GM18858 (cell line): ENCODE measurements around the gene TLE6.
"Not testable (repeated sequence)": the region's sequence is repeated elsewhere in the genome, so short reads cannot be mapped to it uniquely, and the experiment has no call there.

Source experiments
- ATAC-seq: cut with Tn5 transposase; IDR thresholded peaks from one replicate; pipeline ENCODE4 v1.9.1; 2021; ENCODE audit not compliant: unreplicated experiment

TLE6 gene

GRCh38 chr19:3001235-3001800 lies 24.0 kb downstream of the TLE6 start:
- ATAC-seq = no peak

GRCh38 chr19:3003046-3003445 lies 25.7 kb downstream of the TLE6 start:
- no peak for ATAC-seq

GRCh38 chr19:3004522-3004921 lies 27.2 kb downstream of the TLE6 start:
- ATAC-seq = no peak

GRCh38 chr19:3005345-3005744 lies 28.0 kb downstream of the TLE6 start:
- ATAC-seq = no peak

- no peak for ATAC-seq
These were observed 28.9 kb downstream of the TLE6 start for GRCh38 chr19:3006075-3006767.

GRCh38 chr19:3007975-3008374 lies 30.6 kb downstream of the TLE6 start:
- ATAC-seq = no peak

GRCh38 chr19:3008994-3009393 lies 31.6 kb downstream of the TLE6 start:
- ATAC-seq = no peak

- no peak for ATAC-seq
These were observed 33.5 kb downstream of the TLE6 start for GRCh38 chr19:3010871-3011270.

GRCh38 chr19:3012059-3012458 lies 34.7 kb downstream of the TLE6 start:
- ATAC-seq = not testable (repeated sequence)

- ATAC-seq = no peak
These were observed 35.4 kb downstream of the TLE6 start for GRCh38 chr19:3012621-3013262.

- ATAC-seq = no peak
These were observed 35.9 kb downstream of the TLE6 start for GRCh38 chr19:3013263-3013725.

- no peak for ATAC-seq
These were observed 36.8 kb downstream of the TLE6 start for GRCh38 chr19:3014135-3014534.

GRCh38 chr19:3015126-3016057 lies 38.0 kb downstream of the TLE6 start:
- no peak for ATAC-seq

GRCh38 chr19:3017923-3018322 lies 40.6 kb downstream of the TLE6 start:
- no peak for ATAC-seq

GRCh38 chr19:3019211-3019854 lies 42.0 kb downstream of the TLE6 start:
- ATAC-seq = no peak

- ATAC-seq = no peak
These were observed 43.1 kb downstream of the TLE6 start for GRCh38 chr19:3020321-3020960.

GRCh38 chr19:3024509-3024869 lies 47.1 kb downstream of the TLE6 start:
- no peak for ATAC-seq

GRCh38 chr19:3024870-3025548 lies 47.6 kb downstream of the TLE6 start:
- ATAC-seq = no peak

- ATAC-seq = no peak
These were observed 48.2 kb downstream of the TLE6 start for GRCh38 chr19:3025549-3025886.

- ATAC-seq = no peak
These were observed 49.4 kb downstream of the TLE6 start for GRCh38 chr19:3026768-3027167.
